Mesothelial cell of epicardium (in vitro differentiated cells): ENCODE measurements around the gene PTDSS2. TPM values are rescaled to one million over a fixed set of nuclear protein-coding genes. Genes with fewer than 3 reads are reported as not detected.

Experiments used
- DNase-seq, 2 experiments: peaks; one replicate each; pipeline ENCODE4 v3.0.0; 2021; ENCODE audit warnings: low spot score in 2 of 2; ENCODE audit not compliant: unreplicated experiment in 2 of 2
- H3K27ac Mint-ChIP-seq: 2 replicates; pipeline ENCODE4 v1.8.0; 2021; ENCODE audit warnings: mixed read lengths
- H3K27me3 Mint-ChIP-seq: 2 replicates; pipeline ENCODE4 v1.8.0; 2021; ENCODE audit warnings: low read depth, mixed read lengths
- H3K36me3 Mint-ChIP-seq: 2 replicates; pipeline ENCODE4 v1.8.0; 2021; ENCODE audit warnings: mixed read lengths
- H3K4me1 Mint-ChIP-seq: 2 replicates; pipeline ENCODE4 v1.8.0; 2021; ENCODE audit warnings: mixed read lengths
- H3K4me3 Mint-ChIP-seq: 2 replicates; pipeline ENCODE4 v1.8.0; 2021; ENCODE audit warnings: mild to moderate bottlenecking, moderate library complexity, mixed read lengths
- H3K9me3 Mint-ChIP-seq: 2 replicates; pipeline ENCODE4 v1.8.0; 2021; ENCODE audit warnings: mixed read lengths
- total RNA-seq: library from RNA; stranded (reverse); gene quantifications from 3 replicates; pipeline ENCODE4 v1.2.1, GENCODE V29; 2021
- TF ChIP-seq, protein P1 (sequence below): fragments of 200-600 bp; sonication (generic); IDR thresholded peaks from one replicate; pipeline ENCODE4 v1.5.0; 2021; ENCODE audit warnings: antibody characterized with exemption; ENCODE audit not compliant: unreplicated experiment

The PTDSS2 gene
- total RNA-seq, 1 donor from 2014 or later, result 49.7 TPM

DNA sequence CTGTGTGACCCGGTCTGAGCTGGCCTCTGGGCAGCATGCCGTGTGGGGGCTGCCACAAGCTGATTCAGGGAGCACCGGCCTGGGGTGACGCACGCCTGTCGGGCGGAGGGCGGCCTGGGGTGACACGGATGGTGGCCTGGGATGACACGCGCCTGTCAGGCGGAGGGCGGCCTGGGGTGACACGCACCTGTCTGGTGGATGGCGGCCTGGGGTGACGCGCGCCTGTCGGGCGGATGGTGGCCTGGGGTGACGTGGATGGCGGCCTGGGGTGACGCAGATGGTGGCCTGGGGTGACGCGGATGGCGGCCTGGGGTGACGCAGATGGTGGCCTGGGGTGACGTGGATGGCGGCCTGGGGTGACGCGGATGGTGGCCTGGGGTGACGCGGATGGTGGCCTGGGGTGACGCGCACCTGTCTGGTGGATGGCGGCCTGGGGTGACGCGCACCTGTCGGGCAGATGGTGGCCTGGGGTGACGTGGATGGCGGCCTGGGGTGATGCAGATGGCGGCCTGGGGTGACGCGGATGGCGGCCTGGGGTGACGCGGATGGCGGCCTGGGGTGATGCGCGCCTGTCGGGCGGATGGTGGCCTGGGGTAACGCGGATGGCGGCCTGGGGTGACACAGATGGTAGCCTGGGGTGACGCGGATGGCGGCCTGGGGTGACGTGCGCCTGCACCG lies 21.5 kb downstream of the PTDSS2 start:
- Mint-ChIP-seq H3K27ac (no peak overlapping the region), H3K36me3 (peaks cover 5% of the 10 kb centered on the region), H3K9me3 (no peaks in the 10 kb centered on the region), H3K27me3 (no peaks in the 10 kb centered on the region), H3K4me1 (peaks cover 18% of the 10 kb centered on the region), H3K4me3 (no peak overlapping the region)
- DNase-seq, result no peak
- TF ChIP-seq, protein P1, sequence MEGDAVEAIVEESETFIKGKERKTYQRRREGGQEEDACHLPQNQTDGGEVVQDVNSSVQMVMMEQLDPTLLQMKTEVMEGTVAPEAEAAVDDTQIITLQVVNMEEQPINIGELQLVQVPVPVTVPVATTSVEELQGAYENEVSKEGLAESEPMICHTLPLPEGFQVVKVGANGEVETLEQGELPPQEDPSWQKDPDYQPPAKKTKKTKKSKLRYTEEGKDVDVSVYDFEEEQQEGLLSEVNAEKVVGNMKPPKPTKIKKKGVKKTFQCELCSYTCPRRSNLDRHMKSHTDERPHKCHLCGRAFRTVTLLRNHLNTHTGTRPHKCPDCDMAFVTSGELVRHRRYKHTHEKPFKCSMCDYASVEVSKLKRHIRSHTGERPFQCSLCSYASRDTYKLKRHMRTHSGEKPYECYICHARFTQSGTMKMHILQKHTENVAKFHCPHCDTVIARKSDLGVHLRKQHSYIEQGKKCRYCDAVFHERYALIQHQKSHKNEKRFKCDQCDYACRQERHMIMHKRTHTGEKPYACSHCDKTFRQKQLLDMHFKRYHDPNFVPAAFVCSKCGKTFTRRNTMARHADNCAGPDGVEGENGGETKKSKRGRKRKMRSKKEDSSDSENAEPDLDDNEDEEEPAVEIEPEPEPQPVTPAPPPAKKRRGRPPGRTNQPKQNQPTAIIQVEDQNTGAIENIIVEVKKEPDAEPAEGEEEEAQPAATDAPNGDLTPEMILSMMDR, result no peak

GRCh38 chr11:472272-472671 lies 22.2 kb downstream of the PTDSS2 start:
- TF ChIP-seq, protein P1, result no peak
- no peaks in the 10 kb centered on the region for H3K27me3 Mint-ChIP-seq
- no peak overlapping the region for H3K27ac Mint-ChIP-seq
- H3K36me3 Mint-ChIP-seq, result peaks cover 3% of the 10 kb centered on the region
- no peak for DNase-seq
- H3K4me3 Mint-ChIP-seq, result no peak overlapping the region
- H3K9me3 Mint-ChIP-seq, result no peaks in the 10 kb centered on the region
- H3K4me1 Mint-ChIP-seq, result peaks cover 18% of the 10 kb centered on the region

- no peak for DNase-seq
- no peak overlapping the region for H3K4me3 Mint-ChIP-seq
- no peaks in the 10 kb centered on the region for H3K27me3 Mint-ChIP-seq
- H3K9me3 Mint-ChIP-seq, result no peaks in the 10 kb centered on the region
- TF ChIP-seq, protein P1, result no peak
- H3K27ac Mint-ChIP-seq, result no peak overlapping the region
- H3K36me3 Mint-ChIP-seq, result peaks cover 3% of the 10 kb centered on the region
- H3K4me1 Mint-ChIP-seq, result peaks cover 18% of the 10 kb centered on the region
These were observed 22.7 kb downstream of the PTDSS2 start for GRCh38 chr11:472816-473215.

DNA sequence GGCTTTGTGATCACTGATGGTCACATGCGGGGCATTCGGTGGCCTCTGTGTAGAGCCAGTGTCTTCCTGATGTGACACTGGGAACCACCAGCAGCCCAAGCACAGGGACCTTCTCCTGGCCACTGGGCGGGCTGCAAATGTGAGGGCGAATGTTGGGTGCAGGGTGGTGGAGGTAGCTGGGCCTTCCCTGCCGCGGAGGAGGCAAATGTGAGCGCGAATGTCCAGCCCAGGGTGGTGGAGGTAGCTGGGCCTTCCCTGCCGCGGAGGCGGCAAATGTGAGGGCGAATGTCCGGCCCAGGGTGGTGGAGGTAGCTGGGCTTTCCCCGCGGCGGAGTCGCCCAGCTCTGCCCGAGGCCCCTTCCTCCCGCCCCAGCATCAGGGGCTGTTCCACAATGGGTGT lies 23.3 kb downstream of the PTDSS2 start:
- Mint-ChIP-seq H3K36me3 (peaks cover 3% of the 10 kb centered on the region), H3K4me3 (no peak overlapping the region), H3K27me3 (no peaks in the 10 kb centered on the region), H3K27ac (no peak overlapping the region), H3K9me3 (no peaks in the 10 kb centered on the region), H3K4me1 (peaks cover 12% of the 10 kb centered on the region)
- no peak for DNase-seq
- TF ChIP-seq, protein P1, result no peak

GRCh38 chr11:473962-474785 lies 24.1 kb downstream of the PTDSS2 start:
- H3K4me1 Mint-ChIP-seq, result peaks cover 9% of the 10 kb centered on the region
- no peak overlapping the region for H3K4me3 Mint-ChIP-seq
- TF ChIP-seq, protein P1, result no peak
- peaks cover 3% of the 10 kb centered on the region for H3K36me3 Mint-ChIP-seq
- H3K9me3 Mint-ChIP-seq, result no peaks in the 10 kb centered on the region
- no peak overlapping the region for H3K27ac Mint-ChIP-seq
- no peaks in the 10 kb centered on the region for H3K27me3 Mint-ChIP-seq
- DNase-seq, result no peak
